Ovary (tissue), 9 donors: ENCODE measurements around the gene TMEM35B. TPM values are rescaled to one million over a fixed set of nuclear protein-coding genes. Genes with fewer than 3 reads are reported as not detected.
"Not testable (repeated sequence)": the region's sequence is repeated elsewhere in the genome, so short reads cannot be mapped to it uniquely, and the experiment has no call there.

Source experiments
- DNase-seq, 5 donors: peaks; one replicate each; pipeline ENCODE4 v3.0.0-alpha.2; 2019 to 2020
- H3K27ac ChIP-seq, 2 donors: fragments of 200-600 bp; one replicate each; pipeline versions ENCODE4 v1.5.1 to v1.8.0; 2019 to 2022
- H3K27me3 ChIP-seq: fragments of 200-600 bp; one replicate; pipeline ENCODE4 v1.8.0; 2022
- H3K36me3 ChIP-seq: fragments of 200-600 bp; sonication (generic); one replicate; pipeline ENCODE4 v1.5.1; 2019
- H3K4me1 ChIP-seq: one replicate; pipeline ENCODE4 v1.8.1; 2013; ENCODE audit warnings: mild to moderate bottlenecking, moderate library complexity; ENCODE audit not compliant: insufficient read depth
- H3K4me3 ChIP-seq: fragments of 200-600 bp; sonication (generic); one replicate; pipeline ENCODE4 v1.5.1; 2017
- H3K9me3 ChIP-seq, 2 donors: fragments of 200-600 bp in 1 of 2; sonication (generic) in 1 of 2; one replicate each; pipeline versions ENCODE4 v1.5.1 to v1.8.1; 2013 to 2019; ENCODE audit warnings: mild to moderate bottlenecking in 1 of 2, moderate library complexity in 1 of 2
- CTCF ChIP-seq, 3 donors: fragments of 450-650 bp in 2 of 3; fragments of 200-600 bp in 1 of 3; IDR thresholded peaks; one replicate each; pipeline versions ENCODE4 v1.5.1 to v1.8.0; 2016 to 2022; ENCODE audit warnings: antibody characterized with exemption in 3 of 3, mild to moderate bottlenecking in 1 of 3
- EP300 ChIP-seq: sonication (generic); formaldehyde crosslinking; IDR thresholded peaks from one replicate; pipeline ENCODE4 v1.6.1; 2017; ENCODE audit warnings: antibody characterized with exemption
- POLR2A ChIP-seq: fragments of 450-650 bp; IDR thresholded peaks from one replicate; pipeline ENCODE4 v1.6.1; 2017; ENCODE audit warnings: antibody characterized with exemption, mild to moderate bottlenecking, moderate library complexity
- WGBS, 3 donors: extraction: QIAGEN DNeasy Blood & Tissue Kit in 1 of 3; methylation state at CpG; one replicate each; pipeline versions ENCODE4 v1.1.5 to v1.1.7; 2013 to 2017; 5-methylcytosine and 5-hydroxymethylcytosine counted together
- intact Hi-C, 4 donors: fragments of 100-400 bp; cut with DNase I; formaldehyde crosslinking; loops; one replicate each; pipeline versions ENCODE4 v1.11.0 to v1.15.1; 2022 to 2023
- polyA plus RNA-seq, 2 donors: library from polyadenylated mRNA; stranded (reverse); fragments of 200-250 nt in 1 of 2; fragments of 350-450 nt in 1 of 2; fragmentation: Illumina TruSeq in 1 of 2; extraction: RNeasy Lipid Tissue Mini Kit (QIAGEN cat#74804) in 1 of 2; gene quantifications; one replicate each; pipeline ENCODE4 v1.2.3, GENCODE V29; 2013 to 2014
- small RNA-seq: library from RNA; depleted of rRNA; stranded (forward); fragments of <200 nt; gene quantifications from one replicate; pipeline ENCODE3, GENCODE V24; 2016
- total RNA-seq, 7 donors: library from RNA; depleted of rRNA in 2 of 7; stranded (reverse); fragments of >200 nt in 2 of 7; fragmentation: NEBNext Ultra II Directional in 3 of 7; extraction: Animal tissue kit (Norgen Biotek cat#: 25700) in 3 of 7; gene quantifications; one replicate each; pipeline versions ENCODE4 v1.1.0 to v1.2.4, GENCODE V29; 2016 to 2023
- donor health status: DM: no; HTN: no; CAD: no; lungs with moderate emphysema.
- donor health status: DM: no; HTN: no; CAD: no.
- donor health status: Bipolar disorder and iron deficiency.
- donor health status: DM: yes; HTN: yes; CAD: no.
- donor health status: DM: no; HTN: no; CAD: no.
- donor health status: DM: yes; HTN: yes; CAD: no.

TMEM35B gene
- total and polyA plus RNA-seq, 9 donors = 19.6 to 58.7 (median 27.4) TPM

GRCh38 chr1:34946211-34946610, 38.9 kb downstream of the TMEM35B start:
- Histone ChIP-seq H3K9me3 (no peaks in the 10 kb centered on the region), H3K36me3 (no peaks in the 10 kb centered on the region), H3K4me3 (no peak overlapping the region), H3K27ac (no peak overlapping the region), H3K4me1 (no peaks in the 10 kb centered on the region), H3K27me3 (no peaks in the 10 kb centered on the region)
- intact Hi-C loops = no loop called here
- WGBS, 3 donors = 80 to 90% (median 87%) methylated on average over 6 of the region's 6 CpGs
- TF ChIP-seq CTCF (IDR thresholded peaks at IDR 0.05) (no peak), EP300 (no peak), POLR2A (no peak)
- no peak for DNase-seq

- H3K27ac ChIP-seq, H3K4me1 ChIP-seq, intact Hi-C loops, H3K4me3 ChIP-seq, H3K9me3 ChIP-seq, DNase-seq, H3K36me3 ChIP-seq, H3K27me3 ChIP-seq: not testable (repeated sequence)
- WGBS, 3 donors = 86 to 95% (median 91%) methylated on average over 2 of the region's 2 CpGs
These were observed 43.3 kb downstream of the TMEM35B start for GRCh38 chr1:34941798-34942197.

Small RNA genes lying within 50 kb of the gene (small RNA-seq; reads per million reads assigned to genes)
- gene TMEM35B = not detected

Other genes starting within 250 kb of the TMEM35B start
- not detected for gene GJB5, start 230.3 kb downstream of the TMEM35B start, total RNA-seq
- gene GJB5, start 230.3 kb downstream of the TMEM35B start, polyA plus RNA-seq = not detected
- not detected for gene GJB4, start 225.6 kb downstream of the TMEM35B start, total RNA-seq
- gene GJB4, start 225.6 kb downstream of the TMEM35B start, polyA plus RNA-seq = not detected
- gene GJB3, start 204.1 kb downstream of the TMEM35B start, total RNA-seq = 1 to 10 TPM in 1 of 7 donors, under 1 TPM in 3, not detected in 3; 0.23 to 1.7 (median 0.32) TPM
- not detected for gene GJB3, start 204.1 kb downstream of the TMEM35B start, polyA plus RNA-seq
- 100 to 1,000 TPM in 1 of 7 donors, 10 to 100 TPM in 2, 1 to 10 TPM in 4; 4.9 to 149 (median 9.5) TPM for gene GJA4, start 192.3 kb downstream of the TMEM35B start, total RNA-seq
- 10 to 100 TPM in 1 of 2 donors, 1 to 10 TPM in 1; 7.9 to 19.4 TPM for gene GJA4, start 192.3 kb downstream of the TMEM35B start, polyA plus RNA-seq
- 10 to 100 TPM; 15.4 to 32.3 (median 24.4) TPM for gene SMIM12, start 125.6 kb downstream of the TMEM35B start, total RNA-seq
- 10 to 100 TPM; 18.4 to 28.1 TPM for gene SMIM12, start 125.6 kb downstream of the TMEM35B start, polyA plus RNA-seq
- gene DLGAP3, start 55.7 kb downstream of the TMEM35B start, total RNA-seq = under 1 TPM; 0.11 to 0.62 (median 0.20) TPM
- gene DLGAP3, start 55.7 kb downstream of the TMEM35B start, polyA plus RNA-seq = under 1 TPM; 0.05 to 0.10 TPM
- 10 to 100 TPM; 10.5 to 27.5 (median 20.3) TPM for gene ZMYM6, start 46.6 kb upstream of the TMEM35B start, total RNA-seq
- 10 to 100 TPM in 1 of 2 donors, 1 to 10 TPM in 1; 9.1 to 14.3 TPM for gene ZMYM6, start 46.6 kb upstream of the TMEM35B start, polyA plus RNA-seq
- gene ZMYM1, start 94.0 kb upstream of the TMEM35B start, total RNA-seq = 10 to 100 TPM; 12.3 to 19.9 (median 19.2) TPM
- 10 to 100 TPM in 1 of 2 donors, 1 to 10 TPM in 1; 5.3 to 13.2 TPM for gene ZMYM1, start 94.0 kb upstream of the TMEM35B start, polyA plus RNA-seq
- gene SFPQ, start 207.8 kb upstream of the TMEM35B start, total RNA-seq = 100 to 1,000 TPM; 205 to 295 (median 240) TPM
- 100 to 1,000 TPM; 288 TPM for gene SFPQ, start 207.8 kb upstream of the TMEM35B start, polyA plus RNA-seq